NCI-H748 (cell line): ENCODE measurements around the gene VEGFD.
"Not testable (repeated sequence)": the region's sequence is repeated elsewhere in the genome, so short reads cannot be mapped to it uniquely, and the experiment has no call there.

Experiments used
- DNase-seq: peaks from one replicate; lab custom pipeline; 2025; ENCODE audit not compliant: unreplicated experiment; lab: John Stamatoyannopoulos, UW

The VEGFD gene

DNA sequence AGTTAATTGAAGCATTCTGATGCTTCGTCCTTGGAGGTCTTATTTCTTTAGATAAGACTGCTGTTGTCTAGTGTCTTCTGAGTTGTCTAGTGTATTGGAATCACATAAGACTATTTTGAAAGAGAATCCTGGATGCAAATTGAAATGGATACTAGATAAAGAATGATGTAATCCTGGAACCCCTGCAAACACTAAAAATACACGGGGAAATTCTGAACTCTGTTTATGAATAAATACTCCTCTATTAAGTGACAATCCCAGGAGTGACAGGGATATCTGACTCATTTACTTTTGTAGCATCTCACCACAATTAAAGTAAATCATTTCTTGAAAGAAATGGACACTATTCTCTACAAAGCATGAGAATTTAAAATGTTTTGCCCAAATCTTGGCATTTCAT, 69.7 kb downstream of the VEGFD start:
- no peak for DNase-seq

DNA sequence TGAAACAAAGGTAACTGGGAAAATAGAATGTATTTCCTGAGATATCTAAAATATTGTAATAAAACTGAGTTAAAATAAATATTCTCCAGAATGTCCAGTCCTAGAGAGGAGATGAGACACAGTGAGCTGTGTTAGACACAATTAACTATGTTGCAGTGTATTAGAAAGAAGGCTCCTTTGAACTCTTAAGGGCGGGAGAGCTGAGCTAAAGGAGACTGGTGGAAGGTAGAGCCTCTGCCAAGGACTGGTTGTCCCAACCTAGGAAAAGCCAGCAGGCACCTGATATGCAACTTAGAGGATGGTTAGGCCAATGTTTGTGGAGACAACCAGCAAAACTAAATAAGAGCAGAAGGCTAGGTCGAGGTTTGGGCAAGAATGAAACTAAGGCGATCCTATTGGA, 73.1 kb downstream of the VEGFD start:
- no peak for DNase-seq

DNA sequence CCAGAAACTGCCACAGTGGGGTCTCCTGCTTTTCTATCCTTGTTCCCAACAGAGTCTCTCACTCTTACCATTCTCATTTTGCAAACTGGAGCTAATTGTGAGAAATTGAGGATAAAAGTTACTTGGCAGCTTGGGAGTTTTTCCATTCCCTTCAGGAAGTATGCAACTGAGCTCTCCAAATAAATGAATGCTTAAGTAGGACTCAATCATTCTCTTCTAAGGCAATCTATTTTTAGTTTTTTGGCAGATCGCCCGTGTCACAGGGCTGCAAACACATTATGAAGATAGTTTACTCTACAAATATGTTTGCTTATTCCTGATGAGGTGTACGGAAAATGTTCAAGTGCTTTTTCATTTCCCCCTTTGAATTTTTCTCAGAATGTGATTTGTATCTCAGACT, 74.1 kb downstream of the VEGFD start:
- DNase-seq = peak; percentile 88

DNA sequence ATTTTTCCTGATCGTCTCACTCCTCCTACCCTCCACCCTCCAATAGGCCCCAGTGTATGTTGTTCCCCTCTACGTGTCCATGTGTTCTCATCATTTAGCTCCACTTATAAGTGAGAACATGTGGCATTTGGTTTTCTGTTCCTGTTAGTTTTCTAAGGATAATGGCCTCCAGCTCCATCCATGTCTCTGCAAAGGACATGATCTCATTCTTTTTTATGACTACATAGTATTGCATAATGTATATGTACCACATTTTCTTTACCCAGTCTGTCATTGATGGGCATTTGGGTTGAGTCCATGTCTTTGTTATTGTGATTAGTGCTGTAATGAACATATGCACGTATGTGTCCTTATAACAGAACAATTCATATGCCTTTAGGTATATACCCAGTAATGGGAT, 78.3 kb downstream of the VEGFD start:
- DNase-seq = not testable (repeated sequence)

DNA sequence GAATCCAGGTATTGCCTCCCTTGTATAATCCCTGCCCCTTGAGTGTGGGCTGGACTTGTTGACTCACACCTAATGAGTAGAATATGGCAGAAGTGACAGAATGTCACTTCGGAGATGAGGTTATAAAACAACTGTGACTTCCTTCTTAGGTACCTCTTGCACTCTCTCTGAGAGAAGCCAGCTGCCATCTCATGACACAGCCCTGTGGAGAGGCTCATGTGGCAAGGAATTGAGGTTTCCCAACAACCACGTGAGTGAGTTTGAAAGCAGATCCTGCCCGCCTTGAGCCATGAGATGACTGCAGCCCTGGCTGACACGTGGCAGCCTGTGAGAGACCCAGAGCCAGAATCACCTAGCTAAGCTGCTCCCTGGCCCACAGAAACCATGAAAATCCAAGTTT, 82.3 kb downstream of the VEGFD start:
- no peak for DNase-seq

DNA sequence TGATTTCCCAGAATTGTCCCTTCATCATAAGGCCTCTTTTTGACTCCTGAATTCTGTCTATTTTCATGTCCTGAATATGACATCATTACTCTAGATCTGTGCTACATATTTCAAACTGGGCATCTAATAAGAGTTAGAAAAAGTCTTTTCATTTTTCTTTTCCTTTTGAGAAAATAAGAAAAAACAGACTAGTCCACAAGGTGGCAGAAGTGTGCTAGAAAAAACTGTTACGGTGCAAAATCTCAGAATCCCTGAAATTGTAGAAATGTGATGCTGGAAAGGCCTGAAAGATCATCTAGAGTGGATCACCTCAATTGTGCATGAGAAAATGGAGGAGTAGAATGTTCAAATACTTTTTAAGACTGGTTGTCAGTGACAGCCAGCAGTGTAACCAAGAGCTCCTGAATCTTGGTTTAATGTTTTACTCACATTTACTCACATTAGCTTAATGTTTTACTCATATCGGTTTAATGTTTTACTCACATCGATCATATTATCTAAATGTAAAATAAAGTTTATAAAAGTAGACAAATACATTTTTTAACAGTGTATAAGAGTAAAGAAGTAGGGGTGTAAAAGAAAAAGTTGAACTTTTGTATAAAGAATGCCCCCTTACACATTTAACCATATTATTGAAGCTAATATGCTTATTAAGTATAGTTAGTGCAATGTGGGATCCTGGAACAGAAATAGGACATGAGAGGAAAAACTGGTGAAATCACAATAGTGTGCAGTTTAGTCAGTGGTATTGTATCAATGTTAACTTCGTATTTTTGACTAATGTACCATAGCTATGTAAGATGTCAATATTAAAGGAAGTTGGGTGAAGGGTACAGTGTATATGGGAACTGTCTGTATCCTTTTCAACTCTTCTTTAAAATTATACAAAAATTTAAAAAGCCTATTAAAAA, 84.0 kb downstream of the VEGFD start:
- peak; percentile 25 for DNase-seq

DNA sequence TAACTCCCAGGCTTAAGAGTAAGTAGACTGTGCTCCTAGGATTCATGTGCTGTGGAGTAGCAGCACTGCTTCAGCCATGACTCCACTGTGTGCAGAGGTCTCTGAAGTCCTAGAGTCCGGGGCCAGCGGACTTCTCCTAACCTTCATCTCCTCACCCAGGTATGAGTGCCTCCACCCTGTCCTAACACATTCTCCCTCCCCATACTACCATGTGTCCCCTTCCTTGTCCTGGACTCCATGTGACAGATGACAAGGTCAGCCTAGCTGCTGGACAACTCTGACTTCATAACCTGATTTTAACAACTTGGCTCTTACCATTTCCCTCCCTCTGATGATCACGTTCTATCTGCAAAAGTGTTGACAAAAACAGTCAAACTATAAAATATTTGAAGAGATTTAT, 85.4 kb downstream of the VEGFD start:
- no peak for DNase-seq

DNA sequence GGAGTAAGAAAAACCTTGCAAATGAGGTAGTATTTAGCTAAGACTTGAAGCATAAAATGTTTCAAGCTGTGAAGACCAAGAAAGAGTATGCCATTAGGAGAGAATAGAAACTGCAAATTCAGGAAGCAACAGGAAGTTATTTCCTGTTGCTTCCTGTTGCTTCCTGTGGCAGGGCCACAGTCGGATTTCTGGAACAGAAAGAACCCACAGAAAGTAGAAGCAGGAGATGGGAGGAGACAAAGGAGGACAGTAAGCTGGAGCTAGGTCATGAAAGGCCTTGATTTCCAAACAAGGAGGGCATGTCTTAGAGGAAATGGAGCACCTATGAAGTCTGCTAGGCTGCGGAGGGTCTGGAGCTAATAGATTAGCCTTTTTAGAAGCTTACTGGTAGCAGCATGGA, 86.0 kb downstream of the VEGFD start:
- no peak for DNase-seq
